GM19397 (cell line): ENCODE data around the gene ZBTB42.
"Not testable (repeated sequence)": the region's sequence is repeated elsewhere in the genome, so short reads cannot be mapped to it uniquely, and the experiment has no call there.

Experiments used
- ATAC-seq: cut with Tn5 transposase; IDR thresholded peaks from one replicate; pipeline ENCODE4 v1.9.1; 2021; ENCODE audit warnings: mild to moderate bottlenecking, moderate library complexity; ENCODE audit not compliant: unreplicated experiment

The ZBTB42 gene

GRCh38 chr14:104836171-104836935, 35.5 kb downstream of the ZBTB42 start:
- not testable (repeated sequence) for ATAC-seq

GRCh38 chr14:104841730-104842129, 40.8 kb downstream of the ZBTB42 start:
- ATAC-seq: no peak

GRCh38 chr14:104843006-104843405, 42.1 kb downstream of the ZBTB42 start:
- no peak for ATAC-seq

- no peak for ATAC-seq
These were observed 42.8 kb downstream of the ZBTB42 start for GRCh38 chr14:104843442-104844305.

- ATAC-seq: no peak
These were observed 43.6 kb downstream of the ZBTB42 start for GRCh38 chr14:104844306-104845032.

- ATAC-seq: no peak
These were observed 44.2 kb downstream of the ZBTB42 start for GRCh38 chr14:104845033-104845666.

GRCh38 chr14:104845834-104846441, 45.0 kb downstream of the ZBTB42 start:
- no peak for ATAC-seq

- no peak for ATAC-seq
These were observed 51.4 kb downstream of the ZBTB42 start for GRCh38 chr14:104852280-104852663.
